Upper lobe of left lung (tissue), 4 donors: Measurements from ENCODE around the gene IGFBP3.

Experiments
- POLR2A ChIP-seq, 4 donors: fragments of 450-650 bp; IDR thresholded peaks; one replicate each; pipeline ENCODE4 v1.5.1; 2016 to 2017; ENCODE audit warnings: antibody characterized with exemption in 4 of 4, mild to moderate bottlenecking in 2 of 4
- POLR2AphosphoS5 ChIP-seq, 2 donors: sonication (generic); formaldehyde crosslinking; IDR thresholded peaks; one replicate each; pipeline ENCODE4 v1.5.1; 2017; ENCODE audit warnings: antibody characterized with exemption in 2 of 2
- TF ChIP-seq, protein P1 (sequence below), 6 experiments: fragments of 450-650 bp in 4 of 6; fragments of 200-600 bp in 2 of 6; sonication (generic) in 2 of 6; IDR thresholded peaks; one replicate each; pipeline ENCODE4 v1.5.1; 2016 to 2019; ENCODE audit warnings: antibody characterized with exemption in 6 of 6

DNA sequence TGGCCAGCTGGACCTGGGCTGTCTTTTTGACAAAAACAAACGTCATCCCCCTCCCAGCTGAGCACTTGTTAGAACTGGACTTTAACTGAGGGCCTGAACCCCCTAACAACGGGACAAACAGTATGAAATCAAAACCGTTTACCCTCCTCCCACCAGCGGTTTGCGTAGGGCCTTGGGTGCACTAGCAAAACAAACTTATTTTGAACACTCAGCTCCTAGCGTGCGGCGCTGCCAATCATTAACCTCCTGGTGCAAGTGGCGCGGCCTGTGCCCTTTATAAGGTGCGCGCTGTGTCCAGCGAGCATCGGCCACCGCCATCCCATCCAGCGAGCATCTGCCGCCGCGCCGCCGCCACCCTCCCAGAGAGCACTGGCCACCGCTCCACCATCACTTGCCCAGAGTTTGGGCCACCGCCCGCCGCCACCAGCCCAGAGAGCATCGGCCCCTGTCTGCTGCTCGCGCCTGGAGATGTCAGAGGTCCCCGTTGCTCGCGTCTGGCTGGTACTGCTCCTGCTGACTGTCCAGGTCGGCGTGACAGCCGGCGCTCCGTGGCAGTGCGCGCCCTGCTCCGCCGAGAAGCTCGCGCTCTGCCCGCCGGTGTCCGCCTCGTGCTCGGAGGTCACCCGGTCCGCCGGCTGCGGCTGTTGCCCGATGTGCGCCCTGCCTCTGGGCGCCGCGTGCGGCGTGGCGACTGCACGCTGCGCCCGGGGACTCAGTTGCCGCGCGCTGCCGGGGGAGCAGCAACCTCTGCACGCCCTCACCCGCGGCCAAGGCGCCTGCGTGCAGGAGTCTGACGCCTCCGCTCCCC lies 32.7 kb downstream of the IGFBP3 start, which contains the start of gene IGFBP1:
- TF ChIP-seq POLR2A (IDR thresholded peaks at IDR 0.05) = no peak
- TF ChIP-seq POLR2AphosphoS5 (IDR thresholded peaks at IDR 0.05) = no peak
- TF ChIP-seq, protein P1, sequence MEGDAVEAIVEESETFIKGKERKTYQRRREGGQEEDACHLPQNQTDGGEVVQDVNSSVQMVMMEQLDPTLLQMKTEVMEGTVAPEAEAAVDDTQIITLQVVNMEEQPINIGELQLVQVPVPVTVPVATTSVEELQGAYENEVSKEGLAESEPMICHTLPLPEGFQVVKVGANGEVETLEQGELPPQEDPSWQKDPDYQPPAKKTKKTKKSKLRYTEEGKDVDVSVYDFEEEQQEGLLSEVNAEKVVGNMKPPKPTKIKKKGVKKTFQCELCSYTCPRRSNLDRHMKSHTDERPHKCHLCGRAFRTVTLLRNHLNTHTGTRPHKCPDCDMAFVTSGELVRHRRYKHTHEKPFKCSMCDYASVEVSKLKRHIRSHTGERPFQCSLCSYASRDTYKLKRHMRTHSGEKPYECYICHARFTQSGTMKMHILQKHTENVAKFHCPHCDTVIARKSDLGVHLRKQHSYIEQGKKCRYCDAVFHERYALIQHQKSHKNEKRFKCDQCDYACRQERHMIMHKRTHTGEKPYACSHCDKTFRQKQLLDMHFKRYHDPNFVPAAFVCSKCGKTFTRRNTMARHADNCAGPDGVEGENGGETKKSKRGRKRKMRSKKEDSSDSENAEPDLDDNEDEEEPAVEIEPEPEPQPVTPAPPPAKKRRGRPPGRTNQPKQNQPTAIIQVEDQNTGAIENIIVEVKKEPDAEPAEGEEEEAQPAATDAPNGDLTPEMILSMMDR (IDR thresholded peaks at IDR 0.05) = no peak
